Panc1 (cell line): ENCODE data around the gene NEUROG1.

Experiments
- CTCF ChIP-seq: fragments of 450-650 bp; IDR thresholded peaks from 2 replicates; pipeline ENCODE4 v1.5.1; 2017; ENCODE audit warnings: mild to moderate bottlenecking
- POLR2AphosphoS5 ChIP-seq: IDR thresholded peaks from 2 replicates; pipeline ENCODE4 v1.6.1; 2012; ENCODE audit warnings: mild to moderate bottlenecking, low read depth, low read length, moderate library complexity

GRCh38 chr5:135487839-135488514, 47.8 kb downstream of the NEUROG1 start:
- no peak for TF ChIP-seq POLR2AphosphoS5
- TF ChIP-seq CTCF = no peak
